Stimulated activated effector memory CD8-positive, alpha-beta T cell treated with anti-CD3 and anti-CD28 coated beads, Interleukin-12 subunit alpha, Interleukin-12 subunit beta, amount 100 ng/mL, for 72 hours (primary cell): Measurements from ENCODE around the gene DDIT3.
"Not testable (repeated sequence)": the region's sequence is repeated elsewhere in the genome, so short reads cannot be mapped to it uniquely, and the experiment has no call there.

Experiments
- ATAC-seq: fragments of 150-1000 bp; cut with Tn5 transposase; 2 replicates; pipeline ENCODE4 v1.10.0; 2021
- DNase-seq, 2 donors: peaks; one replicate each; pipeline ENCODE4 v3.0.0; 2021 to 2022; ENCODE audit warnings: low spot score in 2 of 2
- H3K27ac Mint-ChIP-seq: one replicate; pipeline ENCODE4 v1.8.0; 2022; ENCODE audit warnings: mild to moderate bottlenecking, mixed read lengths
- H3K36me3 Mint-ChIP-seq: one replicate; pipeline ENCODE4 v1.8.0; 2022; ENCODE audit warnings: mild to moderate bottlenecking, mixed read lengths
- H3K4me1 Mint-ChIP-seq: one replicate; pipeline ENCODE4 v1.8.0; 2022; ENCODE audit warnings: mixed read lengths
- H3K4me3 Mint-ChIP-seq: one replicate; pipeline ENCODE4 v1.8.0; 2022; ENCODE audit warnings: mild to moderate bottlenecking, mixed read lengths
- H3K9me3 Mint-ChIP-seq: one replicate; pipeline ENCODE4 v1.8.0; 2022; ENCODE audit warnings: mixed read lengths

The DDIT3 gene

GRCh38 chr12:57523706-57524614 lies 3.6 kb upstream of the DDIT3 start:
- H3K27ac Mint-ChIP-seq = peak overlapping the region; percentile 99
- no peak for DNase-seq
- peaks cover 97% of the 10 kb centered on the region for H3K36me3 Mint-ChIP-seq
- H3K4me1 Mint-ChIP-seq = peaks cover 65% of the 10 kb centered on the region
- ATAC-seq = no peak
- H3K9me3 Mint-ChIP-seq = no peaks in the 10 kb centered on the region
- H3K4me3 Mint-ChIP-seq = peak overlapping the region; percentile 93

GRCh38 chr12:57522887-57523705 lies 2.8 kb upstream of the DDIT3 start:
- Mint-ChIP-seq H3K4me1 (peaks cover 74% of the 10 kb centered on the region), H3K36me3 (peaks cover 97% of the 10 kb centered on the region), H3K4me3 (peak overlapping the region; percentile 93), H3K27ac (peak overlapping the region; percentile 99), H3K9me3 (no peaks in the 10 kb centered on the region)
- ATAC-seq (no peak), DNase-seq (peak in 1 of 2 donors; percentile 71)

GRCh38 chr12:57522011-57522886 lies 1.9 kb upstream of the DDIT3 start, which contains the start of gene MBD6:
Gene MBD6 (plus strand): TSS chr12:57522824. CDS start chr12:57524304, 1,480 bp downstream.
- peak; percentile 72 for ATAC-seq
- Mint-ChIP-seq H3K36me3 (peaks cover 97% of the 10 kb centered on the region), H3K27ac (peak within 1 kb of the TSS; percentile 99)

GRCh38 chr12:57521525-57522010 lies 1.3 kb upstream of the DDIT3 start:
- Mint-ChIP-seq H3K4me1 (peaks cover 85% of the 10 kb centered on the region), H3K36me3 (peaks cover 97% of the 10 kb centered on the region), H3K27ac (peak overlapping the region; percentile 99), H3K9me3 (no peaks in the 10 kb centered on the region), H3K4me3 (peak overlapping the region; percentile 93)
- ATAC-seq = no peak
- peak in 1 of 2 donors; percentile 78 for DNase-seq

More at GRCh38 chr12:57522011-57522886, 1.9 kb upstream of the DDIT3 start, which contains the start of gene MBD6:
- no peaks in the 10 kb centered on the region for H3K9me3 Mint-ChIP-seq
- peak within 1 kb of the TSS; percentile 93 for H3K4me3 Mint-ChIP-seq
- H3K4me1 Mint-ChIP-seq = peaks cover 82% of the 10 kb centered on the region
- peak; percentile 91 to 94 for DNase-seq

- Mint-ChIP-seq H3K4me3 (peak overlapping the region; percentile 93), H3K27ac (peak overlapping the region; percentile 99), H3K9me3 (no peaks in the 10 kb centered on the region), H3K4me1 (peaks cover 71% of the 10 kb centered on the region), H3K36me3 (peaks cover 97% of the 10 kb centered on the region)
- peak; percentile 0 for ATAC-seq
- DNase-seq = no peak
Observed at GRCh38 chr12:57519796-57520052, 590 bp downstream of the DDIT3 start.

GRCh38 chr12:57518920-57519795 lies 1.2 kb downstream of the DDIT3 start:
- Mint-ChIP-seq H3K4me3 (peak overlapping the region; percentile 93), H3K36me3 (peaks cover 97% of the 10 kb centered on the region), H3K27ac (peak overlapping the region; percentile 99), H3K4me1 (peaks cover 65% of the 10 kb centered on the region), H3K9me3 (no peaks in the 10 kb centered on the region)
- ATAC-seq = no peak
- DNase-seq = no peak

- ATAC-seq = no peak
- peak overlapping the region; percentile 93 for H3K4me3 Mint-ChIP-seq
- H3K36me3 Mint-ChIP-seq = peaks cover 97% of the 10 kb centered on the region
- DNase-seq = no peak
- peaks cover 57% of the 10 kb centered on the region for H3K4me1 Mint-ChIP-seq
- H3K9me3 Mint-ChIP-seq = no peaks in the 10 kb centered on the region
- peak overlapping the region; percentile 99 for H3K27ac Mint-ChIP-seq
Observed at GRCh38 chr12:57518176-57518919, 2.0 kb downstream of the DDIT3 start.

GRCh38 chr12:57517718-57518117 lies 2.6 kb downstream of the DDIT3 start:
- H3K9me3 Mint-ChIP-seq, DNase-seq, H3K4me3 Mint-ChIP-seq, ATAC-seq: not testable (repeated sequence)
- Mint-ChIP-seq H3K36me3 (peaks cover 98% of the 10 kb centered on the region), H3K27ac (peak overlapping the region; percentile 78), H3K4me1 (peaks cover 54% of the 10 kb centered on the region)

- no peak for ATAC-seq
- H3K27ac Mint-ChIP-seq = peak overlapping the region; percentile 78
- peaks cover 100% of the 10 kb centered on the region for H3K36me3 Mint-ChIP-seq
- H3K4me1 Mint-ChIP-seq = peaks cover 55% of the 10 kb centered on the region
- no peak overlapping the region for H3K4me3 Mint-ChIP-seq
- no peaks in the 10 kb centered on the region for H3K9me3 Mint-ChIP-seq
- DNase-seq = no peak
Observed at GRCh38 chr12:57517187-57517586, 3.1 kb downstream of the DDIT3 start.

- no peak overlapping the region for H3K4me3 Mint-ChIP-seq
- no peaks in the 10 kb centered on the region for H3K9me3 Mint-ChIP-seq
- peaks cover 55% of the 10 kb centered on the region for H3K4me1 Mint-ChIP-seq
- H3K27ac Mint-ChIP-seq = peak overlapping the region; percentile 78
- no peak for ATAC-seq
- no peak for DNase-seq
- peaks cover 100% of the 10 kb centered on the region for H3K36me3 Mint-ChIP-seq
Observed at GRCh38 chr12:57516617-57517153, 3.6 kb downstream of the DDIT3 start.

- Mint-ChIP-seq H3K36me3 (peaks cover 100% of the 10 kb centered on the region), H3K9me3 (no peaks in the 10 kb centered on the region), H3K4me3 (no peak overlapping the region), H3K4me1 (peaks cover 50% of the 10 kb centered on the region), H3K27ac (no peak overlapping the region)
- DNase-seq (no peak), ATAC-seq (no peak)
Observed at GRCh38 chr12:57515934-57516541, 4.3 kb downstream of the DDIT3 start.

- Mint-ChIP-seq H3K4me1 (peaks cover 44% of the 10 kb centered on the region), H3K36me3 (peaks cover 100% of the 10 kb centered on the region)
Observed at GRCh38 chr12:57515408-57515933, 4.8 kb downstream of the DDIT3 start.

More at GRCh38 chr12:57515408-57515933, 4.8 kb downstream of the DDIT3 start:
- no peak overlapping the region for H3K27ac Mint-ChIP-seq
- H3K9me3 Mint-ChIP-seq = no peaks in the 10 kb centered on the region
- DNase-seq = no peak
- no peak overlapping the region for H3K4me3 Mint-ChIP-seq
- ATAC-seq = no peak
